Measurements from ENCODE around the gene NOL4L. TPM values are rescaled to one million over a fixed set of nuclear protein-coding genes. Genes with fewer than 3 reads are reported as not detected.

The NOL4L gene
- polyA plus RNA-seq, 4 donors = 48.4 to 67.1 (median 56.0) TPM

DNA sequence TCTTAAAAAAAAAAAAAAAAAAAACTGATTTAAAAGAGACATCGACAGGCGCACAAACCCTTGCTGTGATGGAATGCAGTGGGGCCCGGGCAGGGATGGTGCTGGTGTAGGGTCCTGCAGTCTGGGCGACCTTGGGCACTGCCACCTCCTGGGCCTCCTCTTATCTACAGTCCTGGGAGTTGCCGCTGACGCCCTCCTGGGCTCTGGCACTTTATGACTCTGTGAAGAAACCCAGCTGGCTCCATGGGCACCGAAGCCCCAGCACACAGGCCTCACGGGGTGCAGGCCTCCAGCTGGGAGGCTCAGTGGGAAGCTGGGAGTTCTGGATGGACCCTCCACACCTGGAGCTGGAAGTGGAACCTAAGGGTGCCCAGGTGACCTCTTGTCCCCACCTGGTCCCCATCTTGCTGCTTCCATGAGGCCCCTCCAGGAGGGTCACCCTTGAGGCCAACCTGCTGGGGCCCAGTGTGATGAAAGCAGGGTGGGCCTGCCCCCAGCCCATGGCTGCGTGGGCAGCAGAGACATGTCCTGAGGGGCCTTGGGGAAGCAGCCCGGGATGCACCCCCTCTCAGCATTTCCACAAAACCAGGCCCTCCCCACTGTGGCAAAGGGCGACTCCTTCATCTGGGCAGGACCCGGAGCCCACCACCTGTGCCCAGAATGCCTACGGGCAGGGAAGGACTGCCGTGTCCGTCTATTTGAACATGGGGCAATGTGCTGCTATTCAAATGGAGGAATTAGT, 122.1 kb downstream of the NOL4L start:
- no peak for DNase-seq (ENCODE audit: low read depth in 4 of 4, low spot score in 3 of 4)

- DNase-seq (ENCODE audit: low read depth in 4 of 4, low spot score in 3 of 4) = no peak
These were observed 123.1 kb downstream of the NOL4L start for GRCh38 chr20:32461836-32462600.

DNA sequence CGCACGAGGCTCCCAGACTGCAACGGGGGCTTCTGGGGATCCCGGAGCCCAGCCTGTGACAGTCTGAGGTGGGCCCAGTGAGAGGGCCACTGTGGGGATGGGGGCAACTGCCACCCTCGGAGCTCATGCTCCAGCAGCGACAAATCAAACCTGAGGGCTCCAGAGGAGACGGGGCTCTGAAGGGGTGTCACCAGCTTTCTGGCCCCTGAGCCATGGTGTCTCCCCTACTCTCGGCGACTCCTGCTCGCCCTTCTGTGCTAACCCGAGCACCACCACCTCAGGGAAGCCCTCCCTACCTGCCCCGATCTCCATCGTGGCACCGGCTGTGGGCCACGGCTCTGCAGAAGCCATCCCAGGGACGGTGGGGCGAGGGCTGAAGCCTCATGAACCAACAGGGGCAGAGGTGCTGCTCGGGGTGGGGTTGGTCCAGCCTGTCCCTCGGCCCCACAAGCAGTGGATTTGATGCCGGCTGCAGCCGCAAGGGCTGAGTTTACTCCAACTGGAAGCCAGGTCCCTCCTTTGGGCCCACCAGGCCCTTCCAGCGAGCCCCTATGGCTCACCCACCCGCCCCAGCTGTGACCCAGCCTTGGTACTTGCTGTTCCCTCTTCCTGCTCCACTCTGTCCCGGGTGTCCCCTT, 124.3 kb downstream of the NOL4L start:
- no peak for DNase-seq (ENCODE audit: low read depth in 4 of 4, low spot score in 3 of 4)

- DNase-seq (ENCODE audit: low read depth in 4 of 4, low spot score in 3 of 4) = no peak
These were observed 124.9 kb downstream of the NOL4L start for GRCh38 chr20:32460231-32460630.

GRCh38 chr20:32458837-32459220, 126.3 kb downstream of the NOL4L start:
- no peak for DNase-seq (ENCODE audit: low read depth in 4 of 4, low spot score in 3 of 4)

DNA sequence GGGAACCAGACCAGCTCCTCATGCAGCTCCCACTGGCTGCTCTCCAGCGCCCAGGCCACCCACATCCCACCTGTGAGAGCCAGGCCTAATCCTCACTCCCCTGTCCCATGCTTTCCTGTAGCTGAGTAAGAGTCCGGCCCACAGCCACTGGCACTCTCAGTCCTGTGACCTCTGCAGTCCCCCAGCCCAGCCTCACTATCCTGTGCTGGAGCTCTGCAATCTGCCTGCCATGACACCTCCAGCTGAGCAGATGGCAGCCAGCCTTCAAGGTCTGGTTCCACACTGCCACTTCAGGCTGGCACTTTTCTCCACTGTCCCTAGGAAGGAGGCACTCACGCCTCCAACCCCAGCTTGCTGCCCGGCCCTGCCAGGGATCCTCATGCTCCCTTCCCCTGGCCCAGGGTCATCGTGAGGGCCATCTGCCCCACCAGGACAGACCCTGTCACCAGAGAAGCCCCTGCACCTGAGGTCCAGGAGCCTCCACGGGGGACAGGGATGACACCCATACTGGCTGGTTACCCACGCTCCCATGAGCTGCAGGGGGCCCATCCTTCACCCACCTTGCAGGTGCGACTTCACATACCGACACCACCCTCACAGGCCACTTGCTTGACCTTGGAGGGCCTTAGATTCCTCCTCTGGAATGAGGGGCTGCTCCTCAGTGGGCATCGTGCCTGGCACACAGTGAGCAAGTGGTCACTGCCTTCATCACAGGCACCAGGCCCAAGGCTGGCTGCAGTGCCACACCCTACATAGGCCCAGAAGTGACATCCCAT, 126.9 kb downstream of the NOL4L start:
- DNase-seq (ENCODE audit: low read depth in 4 of 4, low spot score in 3 of 4) = no peak

DNA sequence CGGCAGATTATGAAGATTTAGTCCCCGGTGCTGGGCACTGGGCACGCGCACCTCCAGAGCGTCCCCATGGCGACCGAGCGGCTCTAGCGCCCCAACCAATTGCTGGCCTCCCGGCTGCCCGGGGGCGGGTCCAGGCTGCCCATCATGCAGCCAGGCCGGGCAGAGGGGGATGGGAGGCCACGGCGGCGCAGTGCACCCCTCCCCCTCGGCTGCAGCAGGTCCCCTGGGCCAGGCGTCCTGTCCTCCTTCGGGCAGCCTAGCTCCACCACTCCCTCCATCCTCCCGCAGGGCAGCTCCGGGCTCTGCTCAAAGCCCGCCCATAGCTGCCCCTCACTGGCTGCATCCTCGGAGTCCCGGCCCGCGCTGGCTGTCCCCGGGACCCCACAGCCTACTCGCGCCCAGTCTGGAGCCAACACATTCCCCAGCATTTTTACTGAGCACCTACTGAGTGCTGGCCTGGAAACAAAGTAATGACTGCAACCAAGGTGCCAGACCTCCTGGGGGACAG, 127.6 kb downstream of the NOL4L start:
- peak in 3 of 4 donors; percentile 78 to 82 (median 80) for DNase-seq (ENCODE audit: low read depth in 4 of 4, low spot score in 3 of 4)

GRCh38 chr20:32456869-32457478, 128.2 kb downstream of the NOL4L start:
- DNase-seq (ENCODE audit: low read depth in 4 of 4, low spot score in 3 of 4) = peak in 3 of 4 donors; percentile 76 to 79 (median 77)

- DNase-seq (ENCODE audit: low read depth in 4 of 4, low spot score in 3 of 4) = no peak
These were observed 129.0 kb downstream of the NOL4L start for GRCh38 chr20:32455901-32456701.

- no peak for DNase-seq (ENCODE audit: low read depth in 4 of 4, low spot score in 3 of 4)
These were observed 129.8 kb downstream of the NOL4L start for GRCh38 chr20:32455171-32455900.

DNA sequence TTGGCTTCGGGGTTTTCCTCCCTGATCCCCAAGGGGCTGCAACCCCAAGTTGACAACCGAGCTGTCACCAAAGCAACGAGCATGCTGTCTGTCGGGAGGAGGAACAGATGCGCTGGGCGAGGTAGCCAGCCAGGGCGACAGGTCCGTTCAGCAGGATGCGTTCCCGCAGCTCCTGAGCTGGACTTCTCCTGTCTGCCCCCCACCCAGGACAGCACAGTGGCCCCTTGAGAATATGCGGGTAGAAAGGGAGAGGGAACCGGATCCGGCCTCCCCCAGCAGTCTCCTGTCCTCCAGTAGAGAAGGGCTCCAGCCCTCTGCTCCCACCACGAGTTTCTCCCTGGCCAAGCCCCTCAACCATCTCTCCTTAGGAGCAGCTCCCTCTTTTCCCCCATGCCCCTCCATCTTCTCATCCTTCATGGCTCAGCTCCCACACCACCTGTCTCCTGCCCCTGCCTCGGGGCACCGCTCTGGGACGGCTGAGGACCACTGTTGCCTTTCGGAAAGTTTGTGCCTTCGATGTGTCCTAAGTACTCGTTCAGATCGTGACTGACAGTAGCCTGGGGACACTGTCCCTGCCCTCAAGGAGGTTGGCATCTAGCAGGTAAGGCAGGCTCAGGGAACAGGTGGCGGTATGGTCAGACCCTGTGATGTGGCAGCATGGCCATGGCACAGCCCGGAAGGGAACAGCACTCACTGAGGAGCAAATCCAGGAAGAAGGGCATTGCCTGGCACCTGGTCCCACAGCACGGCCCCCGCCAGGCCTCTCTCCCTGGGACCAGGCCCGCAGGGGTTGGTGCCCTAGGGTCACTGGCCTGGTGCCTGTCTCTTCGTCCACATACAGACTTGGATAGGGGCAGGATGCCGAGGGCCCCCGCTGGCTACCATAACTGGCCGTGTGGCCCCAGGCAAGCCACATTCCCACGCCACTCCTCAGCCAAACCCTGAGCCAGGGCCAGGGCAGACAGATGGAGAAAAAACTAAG, 130.7 kb downstream of the NOL4L start:
- no peak for DNase-seq (ENCODE audit: low read depth in 4 of 4, low spot score in 3 of 4)

DNA sequence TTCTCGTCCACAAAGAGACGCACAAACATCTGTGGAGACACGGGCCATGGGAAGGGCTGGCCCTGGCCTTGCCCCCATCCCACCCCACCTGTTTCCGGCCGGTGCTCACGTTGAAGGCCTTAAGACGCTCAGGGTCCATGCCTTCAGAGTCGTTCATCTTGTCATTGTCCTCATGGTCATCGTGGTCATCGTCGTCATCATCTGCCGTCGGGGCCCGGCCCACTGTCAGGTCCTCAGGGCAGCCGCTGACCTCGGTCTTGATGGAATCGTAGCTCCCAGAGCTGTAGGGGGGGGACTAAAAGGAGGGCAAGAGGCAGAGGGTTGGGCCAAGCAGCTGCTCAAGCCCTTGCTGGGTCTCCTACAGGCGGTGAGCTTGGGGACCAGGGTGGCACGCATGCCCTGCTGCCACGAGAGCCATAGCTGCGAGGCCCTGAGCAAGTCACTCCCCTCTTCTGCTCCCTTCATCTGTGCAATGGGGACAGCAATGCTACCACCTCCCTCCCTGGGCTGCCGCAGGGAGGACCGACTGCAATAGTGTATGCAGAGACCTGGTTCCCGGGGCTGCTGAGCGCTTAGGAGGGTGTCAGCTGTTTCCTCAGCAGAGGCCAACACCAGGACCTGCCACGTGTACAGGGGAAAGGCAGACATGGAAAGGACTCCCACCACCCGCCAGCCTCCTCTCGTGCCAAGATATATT, 131.5 kb downstream of the NOL4L start:
- DNase-seq (ENCODE audit: low read depth in 4 of 4, low spot score in 3 of 4) = no peak

- DNase-seq (ENCODE audit: low read depth in 4 of 4, low spot score in 3 of 4) = no peak
These were observed 132.2 kb downstream of the NOL4L start for GRCh38 chr20:32452776-32453466.

- no peak for DNase-seq (ENCODE audit: low read depth in 4 of 4, low spot score in 3 of 4)
These were observed 133.3 kb downstream of the NOL4L start for GRCh38 chr20:32451682-32452461.

DNA sequence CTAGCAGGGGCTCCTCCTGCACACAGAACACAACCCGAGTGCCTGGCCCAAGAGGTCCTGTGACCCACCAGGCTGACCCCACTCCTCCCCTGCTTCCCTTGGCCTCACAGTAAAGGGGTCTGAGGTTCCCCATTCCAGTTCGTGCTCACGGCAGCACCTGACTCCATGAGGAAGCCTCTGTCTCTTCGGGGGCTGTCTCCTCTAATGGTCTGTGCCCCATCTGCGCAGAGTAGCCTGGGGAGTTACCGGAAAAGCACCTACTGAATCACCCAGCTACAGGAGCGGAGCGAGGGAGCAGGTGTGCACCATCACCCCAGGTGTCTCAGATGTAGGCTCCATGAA, 133.8 kb downstream of the NOL4L start:
- no peak for DNase-seq (ENCODE audit: low read depth in 4 of 4, low spot score in 3 of 4)

All from left renal pelvis (tissue), 4 donors.